ENCODE measurements around the gene GNAT3. TPM values are rescaled to one million over a fixed set of nuclear protein-coding genes. Genes with fewer than 3 reads are reported as not detected.

GNAT3 gene
- total RNA-seq, 1 donor from 2014 or later = not detected

- DNase-seq (ENCODE audit: low read depth in 2 of 2) = peak; percentile 14 to 45
Observed at GRCh38 chr7:80500325-80500724, 11.5 kb downstream of the GNAT3 start.

- DNase-seq (ENCODE audit: low read depth in 2 of 2) = peak; percentile 72 to 95
Observed at GRCh38 chr7:80499350-80499953, 12.4 kb downstream of the GNAT3 start.

DNA sequence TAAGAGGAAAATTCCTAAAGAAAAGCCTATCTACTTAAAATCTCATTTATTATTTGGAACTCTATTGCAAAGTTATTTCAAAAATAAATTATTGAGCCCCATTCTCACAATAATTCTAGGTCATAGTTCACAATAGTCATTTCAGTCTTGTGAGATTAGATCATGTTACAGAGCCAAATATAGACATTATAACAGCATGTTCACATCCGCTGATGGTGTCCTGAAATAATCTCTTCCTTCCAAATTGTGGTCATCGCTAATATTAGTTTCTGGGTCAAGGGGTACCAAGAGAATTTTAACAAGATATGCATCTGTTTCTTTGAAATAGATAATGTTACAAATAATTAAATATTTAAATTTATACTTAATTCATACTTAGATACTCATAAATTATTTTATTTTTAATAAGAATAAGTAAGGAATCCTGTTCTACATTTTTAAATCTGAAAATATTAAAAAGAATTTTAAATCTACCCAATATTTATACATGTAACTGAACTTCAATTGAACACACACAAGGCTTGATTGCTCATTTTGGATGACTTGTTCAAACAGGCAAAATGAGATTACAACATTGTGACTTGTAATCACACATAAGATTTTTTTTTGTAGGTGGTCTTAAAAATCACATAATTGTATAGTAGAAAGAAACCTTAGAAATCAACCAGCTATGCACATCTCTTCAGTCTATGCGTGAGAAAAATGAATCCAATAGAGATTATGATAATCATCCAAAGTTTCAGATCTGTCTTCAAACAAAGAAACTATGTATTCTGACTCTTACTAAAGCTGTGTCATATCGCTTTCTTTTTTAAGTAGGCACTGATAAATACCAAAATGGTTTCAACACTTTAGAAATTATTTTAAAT is 13.1 kb downstream of the GNAT3 start:
- DNase-seq (ENCODE audit: low read depth in 2 of 2) = peak; percentile 81 to 89

DNA sequence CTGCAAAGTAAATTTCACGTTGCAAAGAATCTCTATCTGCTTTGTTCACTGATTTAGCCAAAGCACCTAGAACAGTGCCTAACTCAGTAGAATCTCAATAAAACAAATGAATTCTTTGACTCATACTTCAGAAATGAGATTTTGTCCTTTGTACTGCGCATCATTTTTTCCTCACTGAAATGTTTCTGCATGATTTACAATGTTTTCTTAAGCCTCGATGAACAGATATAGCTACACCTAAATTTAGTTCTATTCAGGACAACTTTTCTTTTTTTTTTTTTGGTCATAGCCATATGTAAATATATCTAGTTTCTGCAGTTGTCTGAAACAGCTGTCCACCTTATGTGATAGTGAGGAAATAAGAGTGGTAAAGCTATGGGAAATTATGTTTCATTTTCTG is 15.3 kb downstream of the GNAT3 start:
- no peak for DNase-seq (ENCODE audit: low read depth in 2 of 2)

DNA sequence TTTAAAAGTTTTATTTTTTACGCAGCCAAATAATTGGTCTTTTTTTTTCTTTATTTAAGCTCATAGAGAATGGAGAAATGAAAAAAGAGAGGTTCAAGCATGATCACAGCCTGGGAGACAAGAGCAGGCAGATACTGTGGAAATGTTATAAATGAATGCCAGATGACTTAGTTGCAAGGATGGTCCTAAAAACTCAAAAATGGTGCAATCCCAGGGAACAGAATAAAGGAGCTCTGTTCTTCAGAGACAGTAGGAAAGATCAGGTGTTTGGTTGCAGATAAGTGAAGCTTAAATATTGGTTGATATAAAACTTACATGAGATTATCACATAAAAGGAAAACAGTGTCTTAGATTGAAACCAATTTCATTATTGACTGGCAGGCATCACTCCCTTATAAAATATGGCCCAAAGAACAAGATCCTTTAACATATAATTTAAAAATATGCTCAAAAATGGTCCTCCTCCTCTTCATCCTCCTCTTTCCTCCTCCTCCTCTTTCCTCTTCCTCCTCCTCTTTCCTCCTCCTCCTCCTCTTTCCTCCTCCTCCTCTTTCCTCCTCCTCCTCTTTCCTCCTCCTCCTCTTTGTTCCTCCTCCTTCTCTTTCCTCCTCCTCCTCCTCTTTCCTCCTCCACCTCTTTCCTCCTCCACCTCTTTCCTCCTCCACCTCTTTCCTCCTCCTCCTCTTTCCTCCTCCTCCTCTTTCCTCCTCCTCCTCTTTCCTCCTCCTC is 18.6 kb downstream of the GNAT3 start:
- no peak for DNase-seq (ENCODE audit: low read depth in 2 of 2)

DNA sequence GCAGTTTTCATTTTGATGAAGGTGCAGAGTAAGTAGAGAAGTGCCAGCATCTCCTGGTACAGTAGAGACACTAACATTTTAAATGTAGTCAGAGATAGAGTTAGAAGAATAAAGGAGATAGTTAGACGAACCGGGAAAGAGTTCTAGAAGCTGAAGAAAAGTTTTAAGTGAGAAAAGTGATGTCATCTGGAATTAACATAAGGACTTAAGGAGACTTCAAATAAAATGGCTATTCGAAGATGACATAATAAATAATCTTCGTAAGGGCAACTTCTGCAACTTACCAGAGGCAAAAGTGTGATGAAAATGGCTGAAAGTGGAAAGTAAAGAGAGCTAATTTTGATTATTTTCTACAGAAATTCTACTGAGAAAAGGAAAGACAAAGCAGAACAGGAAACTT is 20.4 kb downstream of the GNAT3 start:
- no peak for DNase-seq (ENCODE audit: low read depth in 2 of 2)

DNA sequence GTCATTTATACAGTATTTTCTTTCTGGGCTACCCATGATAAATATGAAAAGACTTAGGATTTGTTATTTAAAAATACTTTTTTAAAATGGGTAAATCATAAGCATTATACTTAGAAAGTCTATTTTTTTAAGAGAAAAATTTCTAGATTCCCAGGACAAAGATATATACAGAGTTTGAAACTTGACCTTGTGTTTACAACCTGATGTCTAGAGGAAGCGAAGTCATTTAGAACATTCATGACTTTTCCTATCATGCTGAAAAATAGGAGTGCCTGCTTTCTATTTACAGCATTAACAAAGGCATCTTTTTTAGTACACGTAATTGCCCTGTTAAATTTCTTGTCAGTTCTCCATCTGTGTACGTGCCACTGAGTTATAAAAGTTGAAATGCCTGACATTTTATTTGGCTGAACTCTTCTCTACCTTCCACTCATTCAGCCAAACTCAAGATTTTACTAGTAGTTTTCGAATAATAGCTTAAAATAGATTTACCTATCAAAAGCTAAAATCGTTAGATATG is 23.0 kb downstream of the GNAT3 start:
- DNase-seq (ENCODE audit: low read depth in 2 of 2) = peak in 1 of 2 donors; percentile 45

GRCh38 chr7:80488406-80488805 is 23.5 kb downstream of the GNAT3 start:
- DNase-seq (ENCODE audit: low read depth in 2 of 2) = no peak

GRCh38 chr7:80485721-80486120 is 26.1 kb downstream of the GNAT3 start:
- DNase-seq (ENCODE audit: low read depth in 2 of 2) = no peak

- no peak for DNase-seq (ENCODE audit: low read depth in 2 of 2)
Observed at GRCh38 chr7:80482950-80483349, 28.9 kb downstream of the GNAT3 start.

DNA sequence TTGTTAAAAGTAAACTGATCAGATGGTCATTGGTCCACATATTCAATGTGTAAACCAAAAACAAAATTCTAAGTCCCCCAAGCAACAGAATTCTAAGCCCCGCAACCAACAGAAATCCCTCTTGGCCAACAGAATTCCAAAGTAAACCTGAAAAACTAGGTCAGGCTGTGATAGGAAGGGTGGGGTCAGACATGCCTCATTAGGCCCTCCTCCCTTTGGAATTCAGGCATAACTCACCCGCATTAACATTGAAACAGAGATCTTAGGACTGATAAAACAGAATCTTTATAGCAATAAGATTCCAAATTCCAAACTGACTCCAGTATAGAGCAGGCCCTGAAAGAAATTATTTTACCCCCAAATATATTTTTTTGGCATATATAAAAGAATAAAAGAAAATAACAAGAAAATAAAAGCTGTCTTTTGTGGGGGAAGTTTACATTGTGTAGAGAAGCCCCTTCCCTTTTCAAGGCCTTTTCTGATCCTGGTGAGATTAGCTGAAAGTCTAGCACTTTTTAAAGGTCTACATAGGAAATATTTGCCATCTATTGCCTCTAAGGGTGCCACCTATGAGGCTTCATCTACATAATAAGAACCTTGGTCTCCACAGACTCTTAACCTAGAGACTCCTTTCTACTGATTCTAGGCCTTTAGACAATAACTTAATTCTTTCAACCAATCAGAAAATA is 30.5 kb downstream of the GNAT3 start:
- DNase-seq (ENCODE audit: low read depth in 2 of 2) = peak in 1 of 2 donors; percentile 35

GRCh38 chr7:80480566-80480965 is 31.3 kb downstream of the GNAT3 start:
- DNase-seq (ENCODE audit: low read depth in 2 of 2) = no peak

- peak in 1 of 2 donors; percentile 44 for DNase-seq (ENCODE audit: low read depth in 2 of 2)
Observed at GRCh38 chr7:80478683-80479082, 33.2 kb downstream of the GNAT3 start.

GRCh38 chr7:80476035-80476434 is 35.8 kb downstream of the GNAT3 start:
- no peak for DNase-seq (ENCODE audit: low read depth in 2 of 2)

DNA sequence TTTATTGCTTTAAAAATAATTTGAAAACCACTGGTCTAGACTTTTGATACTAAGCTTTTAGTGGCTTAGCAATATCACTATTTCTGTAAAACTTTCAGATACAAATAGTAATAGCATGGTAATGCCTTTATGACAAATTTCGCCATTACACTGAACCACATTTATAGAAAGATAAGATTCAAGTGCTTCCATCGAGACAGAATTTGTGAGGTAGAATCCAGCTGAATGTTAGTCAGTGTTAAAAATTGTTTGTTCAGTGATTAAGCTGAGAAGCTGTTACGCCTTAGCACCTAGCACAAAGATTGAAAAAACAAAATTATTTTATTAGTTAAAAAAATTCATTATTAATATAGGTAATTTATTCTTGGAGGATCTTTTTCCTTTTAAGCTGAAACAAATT is 36.5 kb downstream of the GNAT3 start:
- no peak for DNase-seq (ENCODE audit: low read depth in 2 of 2)

GRCh38 chr7:80473751-80474150 is 38.1 kb downstream of the GNAT3 start:
- no peak for DNase-seq (ENCODE audit: low read depth in 2 of 2)

- DNase-seq (ENCODE audit: low read depth in 2 of 2) = no peak
Observed at GRCh38 chr7:80472491-80473200, 39.2 kb downstream of the GNAT3 start.

- DNase-seq (ENCODE audit: low read depth in 2 of 2) = no peak
Observed at GRCh38 chr7:80468931-80469714, 42.7 kb downstream of the GNAT3 start.

DNA sequence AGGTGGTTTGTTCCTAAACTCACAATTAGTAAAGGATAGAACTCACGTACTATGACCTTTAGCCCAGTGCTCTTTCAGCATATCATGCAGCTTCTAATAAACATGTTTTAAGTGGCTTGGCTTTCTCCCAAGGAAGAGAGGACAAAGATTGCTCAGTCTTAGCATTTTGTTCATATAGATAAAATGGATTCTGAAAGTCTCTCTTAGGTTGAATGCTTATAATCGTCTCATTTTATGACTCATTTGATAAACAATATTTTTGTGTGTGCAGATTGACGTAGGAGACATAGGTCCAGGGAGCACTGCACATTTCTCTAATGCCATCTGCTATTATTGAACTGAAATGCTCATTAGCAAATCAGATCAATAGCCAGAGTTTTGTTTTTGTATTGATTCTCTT is 44.8 kb downstream of the GNAT3 start:
- DNase-seq (ENCODE audit: low read depth in 2 of 2) = peak in 1 of 2 donors; percentile 20

GRCh38 chr7:80466636-80467035 is 45.2 kb downstream of the GNAT3 start:
- DNase-seq (ENCODE audit: low read depth in 2 of 2) = no peak
